Heart left ventricle (tissue), 13 donors: ENCODE data around the gene IPO11.

Experiments used
- POLR2A ChIP-seq, 2 donors: fragments of 450-650 bp; IDR thresholded peaks; one replicate each; pipeline ENCODE4 v1.6.1; 2017; ENCODE audit warnings: antibody characterized with exemption in 2 of 2, mild to moderate bottlenecking in 2 of 2, moderate library complexity in 2 of 2
- TF ChIP-seq, protein P1 (sequence below), 12 donors: fragments of 200-600 bp; sonication (generic) in 4 of 12; IDR thresholded peaks; one replicate each; pipeline versions ENCODE4 v1.5.0 to v1.8.0; 2018 to 2022; ENCODE audit warnings: antibody characterized with exemption in 12 of 12, mild to moderate bottlenecking in 5 of 12
- donor health status: ischemic (EF 13 %, LVEDD 7.1; RV severe dilation, severe dysfunction).
- donor health status: DM: no; HTN: yes; CAD: no.
- donor health status: DM: no; HTN: no; CAD: no.
- donor health status: ischemic (EF 25% LVEDD 6.9; RV normal size, moderate dysfunction).
- donor health status: ischemic (EF 25% LVEDD 5.7; RV mildly dilated, moderate dysfunction).
- donor health status: ischemic (EF 35%, LVEDD 5.7; RV mildly dilated, moderate dysfunction).
- donor health status: nonischemic (EF 11% LVEDD 7.7; RV severe dilation, severe dysfunction).
- donor health status: DM: yes; HTN: yes; CAD: no.
- donor health status: PGD.
- donor health status: ischemic (EF 29% LVEDD 5.4; RV normal size, mild dysfunction).
- donor health status: nonischemic (EF 23%, LVEDD 6.1; RV moderate dilation, normal function).

DNA sequence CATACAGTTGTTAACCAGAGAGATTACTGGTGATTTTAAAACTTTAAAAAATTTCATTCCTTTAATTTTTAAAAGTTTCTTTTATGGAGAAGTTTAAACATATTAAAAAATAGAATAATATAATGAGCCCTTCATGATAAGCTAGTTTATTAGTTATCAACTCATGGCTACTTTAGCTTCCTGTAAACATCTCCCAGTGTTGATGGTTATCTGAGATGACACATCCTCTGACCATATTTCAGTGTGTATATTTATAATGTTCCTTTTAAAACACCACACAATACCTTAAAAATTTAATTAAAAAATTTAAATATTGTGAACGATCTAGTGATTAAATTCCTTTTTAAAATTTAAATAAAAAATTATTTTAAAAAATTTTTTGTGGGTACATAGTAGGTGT is 74.1 kb downstream of the IPO11 start:
- TF ChIP-seq, protein P1, sequence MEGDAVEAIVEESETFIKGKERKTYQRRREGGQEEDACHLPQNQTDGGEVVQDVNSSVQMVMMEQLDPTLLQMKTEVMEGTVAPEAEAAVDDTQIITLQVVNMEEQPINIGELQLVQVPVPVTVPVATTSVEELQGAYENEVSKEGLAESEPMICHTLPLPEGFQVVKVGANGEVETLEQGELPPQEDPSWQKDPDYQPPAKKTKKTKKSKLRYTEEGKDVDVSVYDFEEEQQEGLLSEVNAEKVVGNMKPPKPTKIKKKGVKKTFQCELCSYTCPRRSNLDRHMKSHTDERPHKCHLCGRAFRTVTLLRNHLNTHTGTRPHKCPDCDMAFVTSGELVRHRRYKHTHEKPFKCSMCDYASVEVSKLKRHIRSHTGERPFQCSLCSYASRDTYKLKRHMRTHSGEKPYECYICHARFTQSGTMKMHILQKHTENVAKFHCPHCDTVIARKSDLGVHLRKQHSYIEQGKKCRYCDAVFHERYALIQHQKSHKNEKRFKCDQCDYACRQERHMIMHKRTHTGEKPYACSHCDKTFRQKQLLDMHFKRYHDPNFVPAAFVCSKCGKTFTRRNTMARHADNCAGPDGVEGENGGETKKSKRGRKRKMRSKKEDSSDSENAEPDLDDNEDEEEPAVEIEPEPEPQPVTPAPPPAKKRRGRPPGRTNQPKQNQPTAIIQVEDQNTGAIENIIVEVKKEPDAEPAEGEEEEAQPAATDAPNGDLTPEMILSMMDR (IDR thresholded peaks at IDR 0.05), result no peak
- TF ChIP-seq POLR2A (IDR thresholded peaks at IDR 0.05), result no peak
